DOHH2 (cell line): ENCODE measurements around the gene FBXO39.

ENCODE experiments used
- H3F3A ChIP-seq: fragments of 200-600 bp; sonication (generic), shearing (Covaris generic); 2 replicates; pipeline ENCODE4 v1.6.0; 2016; ENCODE audit warnings: antibody characterized with exemption, mild to moderate bottlenecking; ENCODE audit not compliant: control insufficient read depth, insufficient read depth
- H3K27ac ChIP-seq: fragments of 200-600 bp; sonication (generic); 2 replicates; pipeline ENCODE4 v1.5.1; 2014; ENCODE audit warnings: low read depth, mild to moderate bottlenecking, low read length, moderate library complexity
- H3K27me3 ChIP-seq: fragments of 200-600 bp; sonication (generic); 2 replicates; pipeline ENCODE4 v1.6.1; 2014; ENCODE audit warnings: mild to moderate bottlenecking, low read length, mixed read lengths; ENCODE audit not compliant: control insufficient read depth
- H3K36me3 ChIP-seq: fragments of 200-600 bp; sonication (generic); 2 replicates; pipeline ENCODE4 v1.6.1; 2014; ENCODE audit warnings: mild to moderate bottlenecking, low read length, moderate library complexity, mixed read lengths; ENCODE audit not compliant: control insufficient read depth
- H3K4me1 ChIP-seq: fragments of 200-600 bp; sonication (generic); 2 replicates; pipeline ENCODE4 v1.6.1; 2014; ENCODE audit warnings: mild to moderate bottlenecking, low read length, mixed read lengths; ENCODE audit not compliant: control insufficient read depth
- H3K4me2 ChIP-seq: fragments of 200-600 bp; sonication (generic); 2 replicates; pipeline ENCODE4 v1.6.0; 2014; ENCODE audit warnings: mild to moderate bottlenecking, low read length, moderate library complexity
- H3K4me3 ChIP-seq: fragments of 200-600 bp; sonication (generic); 2 replicates; pipeline ENCODE4 v1.5.1; 2014; ENCODE audit warnings: mild to moderate bottlenecking, low read length, mixed read lengths
- H3K79me2 ChIP-seq: fragments of 200-600 bp; sonication (generic); 2 replicates; pipeline ENCODE4 v1.6.1; 2014; ENCODE audit warnings: mild to moderate bottlenecking, low read length, mixed read lengths; ENCODE audit not compliant: control insufficient read depth
- H3K9me2 ChIP-seq: fragments of 200-600 bp; sonication (generic); replicated peaks from 2 replicates; pipeline ENCODE4 v1.6.1; 2014; ENCODE audit warnings: mild to moderate bottlenecking, low read length, mixed read lengths; ENCODE audit not compliant: control insufficient read depth
- H3K9me3 ChIP-seq: fragments of 200-600 bp; sonication (generic); 2 replicates; pipeline ENCODE4 v1.6.1; 2014; ENCODE audit warnings: antibody characterized with exemption, low read length, mixed read lengths; ENCODE audit not compliant: control insufficient read depth, insufficient read depth
- H4K20me1 ChIP-seq: fragments of 200-600 bp; sonication (generic); 2 replicates; pipeline ENCODE4 v1.6.0; 2014; ENCODE audit warnings: low read depth, mild to moderate bottlenecking, antibody characterized with exemption, low read length, moderate library complexity; ENCODE audit not compliant: control insufficient read depth, insufficient read depth
- CTCF ChIP-seq: fragments of 200-600 bp; sonication (generic); IDR thresholded peaks from one replicate; pipeline ENCODE4 v1.5.1; 2014; ENCODE audit warnings: antibody characterized with exemption, mild to moderate bottlenecking, low read depth, low read length; ENCODE audit not compliant: poor library complexity, severe bottlenecking
- EZH2phosphoT487 ChIP-seq: fragments of 200-600 bp; sonication (generic); IDR thresholded peaks from 2 replicates; pipeline ENCODE4 v1.6.1; 2017; ENCODE audit warnings: borderline replicate concordance, mild to moderate bottlenecking, antibody characterized with exemption, low read length, moderate library complexity, mixed read lengths

The FBXO39 gene

GRCh38 chr17:6786618-6787017 lies 10.6 kb downstream of the FBXO39 start:
- H3F3A ChIP-seq, result no peaks in the 10 kb centered on the region
- H3K4me3 ChIP-seq, result no peak overlapping the region
- H3K4me1 ChIP-seq, result no peaks in the 10 kb centered on the region
- TF ChIP-seq CTCF (no peak), EZH2phosphoT487 (no peak)
- H3K36me3 ChIP-seq, result no peaks in the 10 kb centered on the region
- peaks cover 15% of the 10 kb centered on the region for H3K27me3 ChIP-seq
- H3K9me3 ChIP-seq, result no peaks in the 10 kb centered on the region
- H3K4me2 ChIP-seq, result no peak overlapping the region
- no peaks in the 10 kb centered on the region for H3K9me2 ChIP-seq
- H4K20me1 ChIP-seq, result no peaks in the 10 kb centered on the region
- no peak overlapping the region for H3K27ac ChIP-seq
- H3K79me2 ChIP-seq, result no peaks in the 10 kb centered on the region

- no peaks in the 10 kb centered on the region for H3K36me3 ChIP-seq
- no peak overlapping the region for H3K27ac ChIP-seq
- no peaks in the 10 kb centered on the region for H3K79me2 ChIP-seq
- H3K9me2 ChIP-seq, result no peaks in the 10 kb centered on the region
- TF ChIP-seq CTCF, result no peak
- TF ChIP-seq EZH2phosphoT487, result no peak
- H3F3A ChIP-seq, result no peaks in the 10 kb centered on the region
- H3K9me3 ChIP-seq, result no peaks in the 10 kb centered on the region
- H3K27me3 ChIP-seq, result peaks cover 16% of the 10 kb centered on the region
- H3K4me1 ChIP-seq, result no peaks in the 10 kb centered on the region
- H4K20me1 ChIP-seq, result no peaks in the 10 kb centered on the region
- H3K4me3 ChIP-seq, result no peak overlapping the region
- H3K4me2 ChIP-seq, result no peak overlapping the region
Measured at GRCh38 chr17:6787081-6787693, 11.2 kb downstream of the FBXO39 start.

GRCh38 chr17:6789146-6789545 lies 13.1 kb downstream of the FBXO39 start:
- H3K9me2 ChIP-seq, result no peaks in the 10 kb centered on the region
- H3K79me2 ChIP-seq, result no peaks in the 10 kb centered on the region
- no peaks in the 10 kb centered on the region for H3F3A ChIP-seq
- H3K36me3 ChIP-seq, result no peaks in the 10 kb centered on the region
- H3K27ac ChIP-seq, result no peak overlapping the region
- H3K4me1 ChIP-seq, result no peaks in the 10 kb centered on the region
- H3K9me3 ChIP-seq, result no peaks in the 10 kb centered on the region
- TF ChIP-seq EZH2phosphoT487, result no peak
- H3K4me2 ChIP-seq, result no peak overlapping the region
- no peak overlapping the region for H3K4me3 ChIP-seq
- H3K27me3 ChIP-seq, result peaks cover 19% of the 10 kb centered on the region
- no peaks in the 10 kb centered on the region for H4K20me1 ChIP-seq

- Histone ChIP-seq H3K4me3 (no peak overlapping the region), H3F3A (no peaks in the 10 kb centered on the region), H3K27me3 (peaks cover 19% of the 10 kb centered on the region), H3K9me2 (no peaks in the 10 kb centered on the region), H3K4me1 (no peaks in the 10 kb centered on the region), H3K4me2 (no peak overlapping the region), H3K36me3 (no peaks in the 10 kb centered on the region), H4K20me1 (no peaks in the 10 kb centered on the region), H3K9me3 (no peaks in the 10 kb centered on the region), H3K79me2 (no peaks in the 10 kb centered on the region), H3K27ac (no peak overlapping the region)
- TF ChIP-seq EZH2phosphoT487, result no peak
- no peak for TF ChIP-seq CTCF
Measured at GRCh38 chr17:6793748-6794493, 17.9 kb downstream of the FBXO39 start.
